Measurements from ENCODE around the gene IL10RA.

Gene IL10RA

DNA sequence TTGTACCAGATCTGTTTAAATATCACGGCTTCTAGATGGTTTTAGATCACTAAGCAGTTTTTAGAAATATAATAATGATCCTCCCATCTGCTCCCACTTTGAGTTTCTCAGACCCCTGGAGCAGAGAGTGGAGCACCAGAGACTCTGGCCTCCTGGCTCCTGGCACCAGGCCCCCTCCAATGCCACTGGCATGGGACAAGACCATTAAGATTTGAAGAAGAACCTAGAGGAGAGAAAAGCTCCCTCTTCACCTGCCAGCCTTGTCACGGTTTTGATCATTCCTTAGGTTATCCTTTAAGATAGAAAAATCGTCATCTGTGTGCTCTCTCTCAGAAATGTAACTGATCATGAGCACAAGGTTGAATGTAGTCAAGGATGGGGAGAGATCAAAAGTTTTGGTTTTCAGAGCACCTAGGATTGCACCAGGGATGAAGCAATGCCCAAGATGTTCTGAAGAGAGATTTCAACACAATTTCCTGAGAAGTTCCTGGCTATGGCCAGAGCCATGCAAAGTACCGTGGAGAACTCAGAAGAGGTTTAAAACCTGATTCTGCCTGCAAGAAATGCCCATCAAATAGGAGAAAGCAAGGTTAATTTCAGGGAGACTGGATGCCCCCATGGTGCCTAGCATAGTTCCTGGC lies 22.2 kb downstream of the IL10RA start:
- peak in 1 of 6 experiments; percentile 16 for DNase-seq

- DNase-seq: no peak
These were observed 23.9 kb downstream of the IL10RA start for GRCh38 chr11:118009864-118010737.

DNA sequence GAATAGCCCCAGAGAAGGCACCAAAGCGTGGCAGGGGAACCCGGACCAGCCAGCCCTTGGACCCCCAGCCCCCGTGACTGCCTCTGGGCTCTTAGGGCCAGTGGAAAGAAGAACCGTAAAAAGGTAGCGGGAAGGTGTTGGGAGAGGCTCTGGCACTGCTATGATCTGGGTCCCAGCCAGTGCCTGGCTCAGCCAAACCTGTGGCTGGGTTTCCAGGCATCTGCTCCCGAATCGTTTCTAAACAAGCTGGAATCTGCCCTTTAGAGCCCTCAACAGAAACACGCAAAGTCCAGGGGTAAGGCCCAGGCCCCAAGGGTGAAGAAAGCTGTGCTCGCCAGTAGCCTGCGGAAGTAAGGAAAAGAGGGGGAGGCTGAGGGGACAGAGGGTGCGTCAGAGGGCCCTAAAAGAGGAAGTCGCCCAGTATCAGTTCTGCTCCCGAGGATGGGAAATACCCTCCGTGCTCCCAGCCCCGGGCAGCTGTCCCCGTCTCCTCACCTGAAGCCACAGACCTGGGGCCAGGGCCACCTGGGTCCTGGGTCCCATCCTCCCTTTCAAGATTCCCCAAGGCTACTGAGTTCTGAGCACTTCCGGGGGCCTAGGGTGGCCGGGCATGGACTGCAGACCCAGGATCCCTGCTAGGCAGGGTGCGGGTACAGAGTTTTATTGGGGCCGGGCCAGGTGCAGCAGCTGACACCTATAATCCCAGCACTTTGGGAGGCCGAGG lies 24.7 kb downstream of the IL10RA start:
- no peak for DNase-seq

- no peak for DNase-seq
These were observed 26.0 kb downstream of the IL10RA start for GRCh38 chr11:118012083-118012669.

DNA sequence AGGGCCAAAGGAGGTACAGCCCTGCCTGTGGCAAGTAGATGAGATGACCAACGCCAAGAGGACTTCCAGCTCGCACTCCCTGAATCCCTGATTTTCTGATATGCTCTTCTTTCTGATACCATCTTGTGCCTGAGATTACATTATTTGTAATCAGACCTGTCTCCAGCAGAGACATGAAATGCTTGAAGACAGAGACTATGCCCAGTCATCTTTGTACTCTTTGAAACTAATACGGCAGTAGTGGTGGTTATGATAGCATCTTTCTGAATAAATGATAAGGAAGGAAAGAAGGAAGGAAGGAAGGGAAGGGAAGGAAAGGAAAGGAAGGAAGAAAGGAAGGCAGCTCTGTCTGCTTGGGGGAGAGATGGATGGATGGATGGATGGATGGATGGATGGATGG lies 27.8 kb downstream of the IL10RA start:
- DNase-seq: no peak

DNA sequence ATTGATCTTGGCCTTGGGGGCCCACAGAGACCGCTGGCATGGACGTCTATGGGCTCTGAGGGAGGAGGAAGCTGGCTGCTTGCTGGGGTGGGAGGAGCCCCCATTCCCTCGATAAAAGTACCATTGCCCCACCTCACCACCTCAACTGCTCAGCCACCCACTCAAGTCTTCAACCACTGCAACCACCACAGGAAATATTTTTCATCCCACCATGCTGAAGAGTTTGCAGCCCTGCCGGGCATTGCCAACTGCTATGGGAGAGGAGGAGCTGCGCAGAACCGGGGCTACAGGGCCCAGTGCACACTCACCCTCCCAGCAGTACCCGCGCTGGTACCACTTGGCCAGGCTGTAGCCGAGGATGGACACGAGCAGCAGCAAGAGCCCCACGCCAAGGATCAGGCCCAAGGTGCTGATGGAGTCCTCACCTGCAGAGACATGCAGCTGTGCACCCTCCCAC lies 29.2 kb downstream of the IL10RA start:
- DNase-seq: no peak

- no peak for DNase-seq
These were observed 29.9 kb downstream of the IL10RA start for GRCh38 chr11:118016104-118016503.

- no peak for DNase-seq
These were observed 30.9 kb downstream of the IL10RA start for GRCh38 chr11:118017111-118017510.

DNA sequence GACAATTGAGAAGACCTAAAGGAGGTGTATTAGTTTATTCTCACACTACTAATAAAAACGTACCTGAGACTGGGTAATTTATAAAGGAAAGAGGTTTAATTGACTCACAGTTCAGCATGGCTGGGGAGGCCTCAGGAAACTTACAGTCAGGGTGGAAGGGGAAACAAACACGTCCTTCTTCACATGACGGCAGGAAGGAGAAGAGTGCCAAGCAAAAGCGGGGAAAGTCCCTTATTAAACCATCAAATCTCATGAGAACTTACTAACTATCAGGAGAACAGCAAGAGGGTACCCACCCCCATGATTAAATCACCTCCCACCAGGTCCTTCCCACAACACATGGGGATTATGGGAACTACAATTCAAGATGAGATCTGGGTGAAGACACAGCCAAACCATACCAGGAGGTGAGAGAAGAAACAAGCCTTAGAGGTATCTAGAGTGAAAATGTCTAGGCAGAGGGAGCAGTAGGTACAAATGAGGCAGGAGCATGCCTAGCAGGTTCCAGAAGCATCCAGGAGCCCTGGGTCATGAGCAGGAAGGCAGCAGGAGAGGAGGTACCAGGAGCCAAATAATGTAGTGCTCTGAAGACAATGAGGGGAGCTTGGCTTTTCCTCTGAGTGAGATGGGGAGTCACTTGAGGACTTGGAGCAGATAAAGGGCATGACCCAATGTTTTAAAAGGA lies 31.6 kb downstream of the IL10RA start:
- no peak for DNase-seq

DNA sequence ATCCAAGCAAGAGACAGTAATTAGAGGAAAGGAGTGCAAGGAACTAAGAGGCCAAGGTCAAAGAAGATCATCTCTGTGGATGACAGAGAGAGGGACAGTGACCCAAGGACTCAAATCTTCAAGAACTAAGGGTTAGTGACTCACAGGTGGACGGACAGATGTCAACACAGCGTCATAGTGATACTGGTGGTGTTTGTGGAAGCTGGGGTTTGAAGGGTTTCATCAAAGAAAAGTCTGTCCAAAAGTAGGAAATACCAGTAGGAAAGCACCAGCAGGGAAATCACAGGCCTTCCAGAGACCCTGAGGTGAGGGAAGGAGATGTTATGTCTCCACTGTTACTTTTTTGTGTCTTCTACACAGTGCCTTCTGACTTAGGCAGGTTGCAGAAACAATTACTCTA lies 32.2 kb downstream of the IL10RA start:
- DNase-seq: no peak

GRCh38 chr11:118021146-118021545 lies 35.0 kb downstream of the IL10RA start:
- DNase-seq: no peak

GRCh38 chr11:118027694-118028093 lies 41.5 kb downstream of the IL10RA start:
- no peak for DNase-seq

DNA sequence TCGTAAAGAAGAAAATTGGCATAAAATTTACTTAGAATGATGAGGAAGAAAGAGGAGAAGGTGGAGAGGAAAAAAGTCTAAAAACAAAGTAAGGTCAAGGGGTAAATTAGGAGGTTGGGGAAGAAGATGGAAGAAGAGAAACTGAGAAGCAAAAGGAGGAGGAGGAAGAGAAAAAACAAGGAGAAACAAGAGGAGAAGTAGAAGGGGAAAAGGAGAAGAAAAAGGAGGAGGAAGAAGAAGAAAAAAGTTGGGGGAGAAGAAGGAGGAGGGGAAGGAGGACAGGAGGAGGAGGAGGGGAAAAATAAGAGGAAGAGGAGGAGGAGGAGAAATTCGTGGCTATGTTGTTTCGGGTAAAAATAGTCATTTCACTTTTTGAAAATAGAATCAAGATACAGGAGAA lies 42.4 kb downstream of the IL10RA start:
- no peak for DNase-seq

- no peak for DNase-seq
These were observed 47.2 kb downstream of the IL10RA start for GRCh38 chr11:118033443-118033842.

DNA sequence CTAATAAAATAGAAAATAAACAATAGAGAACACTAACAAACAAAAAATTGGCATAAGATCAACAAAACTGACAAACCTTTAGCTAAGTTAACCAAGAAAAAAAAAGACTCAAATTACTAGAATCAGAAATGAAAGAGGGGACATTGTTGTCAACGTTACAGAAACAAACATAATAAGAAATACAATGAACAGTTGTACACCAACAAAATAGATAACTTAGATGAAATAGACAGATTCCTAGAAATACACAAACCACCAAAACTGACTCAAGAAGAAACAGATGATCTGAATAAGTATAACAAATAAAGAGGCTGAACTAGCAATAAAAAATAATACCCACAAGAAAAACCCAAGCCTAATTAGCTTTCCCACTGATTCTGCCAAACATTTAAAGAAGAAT lies 55.9 kb downstream of the IL10RA start:
- no peak for DNase-seq

DNA sequence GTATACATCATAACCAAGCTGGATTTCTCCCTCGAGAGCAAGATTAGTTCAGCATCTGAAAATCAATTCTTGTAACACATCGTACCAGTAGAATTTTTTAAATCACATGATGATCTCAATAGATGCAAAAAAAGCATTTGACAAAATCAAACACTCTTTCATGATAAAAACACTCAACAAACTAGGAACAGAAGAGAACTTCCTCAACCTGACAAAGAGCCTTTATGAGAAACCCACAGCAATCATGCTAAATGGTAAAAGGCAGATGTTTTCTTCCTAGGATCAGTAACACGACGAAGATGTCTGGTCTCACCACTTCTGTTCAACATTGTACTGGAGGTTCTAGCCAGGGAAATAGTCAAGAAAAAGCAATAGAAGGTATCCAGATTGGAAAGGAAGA lies 56.6 kb downstream of the IL10RA start:
- DNase-seq: peak in 3 of 6 experiments; percentile 11 to 47 (median 34)

DNA sequence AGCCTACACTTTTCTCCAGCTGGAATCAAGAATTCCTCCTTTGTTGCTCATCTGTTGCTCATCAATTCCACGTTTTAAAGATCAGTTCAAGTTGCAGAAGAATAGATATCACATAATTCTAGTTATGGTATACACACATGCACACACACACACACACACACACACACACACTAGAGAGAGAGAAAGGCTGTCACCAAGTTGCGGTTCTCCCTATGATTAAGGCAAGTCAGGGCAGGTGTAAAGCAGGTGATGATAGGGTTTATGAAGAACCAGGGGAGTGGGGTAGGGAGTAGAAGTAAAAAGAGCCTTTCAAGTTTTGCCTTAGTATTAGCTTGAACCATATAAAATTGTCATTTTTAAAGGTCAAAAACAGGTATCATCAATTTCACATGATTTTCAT lies 59.0 kb downstream of the IL10RA start:
- DNase-seq: no peak

GRCh38 chr11:118046051-118046963 lies 60.1 kb downstream of the IL10RA start:
- peak in 5 of 6 experiments; percentile 8 to 64 (median 43) for DNase-seq

GRCh38 chr11:118046964-118047700 lies 60.9 kb downstream of the IL10RA start:
- no peak for DNase-seq

GRCh38 chr11:118047749-118048148 lies 61.6 kb downstream of the IL10RA start:
- DNase-seq: no peak
